ENCODE results near the gene PRRX1.
A peak's percentile ranks its signal among the peaks of the same experiment; 100 is the strongest.

Gene PRRX1

DNA sequence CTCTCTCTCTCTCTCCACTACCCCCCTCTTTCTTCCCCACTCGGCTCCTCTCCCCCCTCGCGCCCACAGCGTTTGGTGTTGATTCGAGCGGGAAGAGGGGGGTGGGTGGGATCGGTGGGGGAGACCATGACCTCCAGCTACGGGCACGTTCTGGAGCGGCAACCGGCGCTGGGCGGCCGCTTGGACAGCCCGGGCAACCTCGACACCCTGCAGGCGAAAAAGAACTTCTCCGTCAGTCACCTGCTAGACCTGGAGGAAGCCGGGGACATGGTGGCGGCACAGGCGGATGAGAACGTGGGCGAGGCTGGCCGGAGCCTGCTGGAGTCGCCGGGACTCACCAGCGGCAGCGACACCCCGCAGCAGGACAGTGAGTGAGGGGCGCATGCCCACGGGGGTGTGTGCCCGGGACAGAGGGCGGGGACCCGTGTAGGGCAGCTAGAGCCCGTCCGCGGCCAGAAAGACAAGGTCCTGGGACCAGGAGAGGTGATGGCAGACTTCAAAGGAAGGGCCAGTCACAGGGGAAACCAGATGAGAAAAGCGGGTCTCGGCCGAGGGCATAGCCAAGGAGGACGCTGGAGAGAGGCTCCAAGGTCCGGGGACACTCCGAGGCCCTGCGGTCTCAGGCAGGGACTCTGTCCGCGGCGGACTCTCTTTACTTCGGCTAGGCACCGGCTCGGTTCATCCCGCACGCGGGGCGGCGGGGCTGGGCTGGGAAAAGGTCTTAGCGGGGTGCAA lies at the start of gene PRRX1:
Gene PRRX1 (plus strand): TSS at position 39 of the 735 bp plus-strand sequence. CDS start 88 bp downstream, at position 127.
- peak; percentile 73 for DNase-seq (ENCODE audit: low spot score)

DNA sequence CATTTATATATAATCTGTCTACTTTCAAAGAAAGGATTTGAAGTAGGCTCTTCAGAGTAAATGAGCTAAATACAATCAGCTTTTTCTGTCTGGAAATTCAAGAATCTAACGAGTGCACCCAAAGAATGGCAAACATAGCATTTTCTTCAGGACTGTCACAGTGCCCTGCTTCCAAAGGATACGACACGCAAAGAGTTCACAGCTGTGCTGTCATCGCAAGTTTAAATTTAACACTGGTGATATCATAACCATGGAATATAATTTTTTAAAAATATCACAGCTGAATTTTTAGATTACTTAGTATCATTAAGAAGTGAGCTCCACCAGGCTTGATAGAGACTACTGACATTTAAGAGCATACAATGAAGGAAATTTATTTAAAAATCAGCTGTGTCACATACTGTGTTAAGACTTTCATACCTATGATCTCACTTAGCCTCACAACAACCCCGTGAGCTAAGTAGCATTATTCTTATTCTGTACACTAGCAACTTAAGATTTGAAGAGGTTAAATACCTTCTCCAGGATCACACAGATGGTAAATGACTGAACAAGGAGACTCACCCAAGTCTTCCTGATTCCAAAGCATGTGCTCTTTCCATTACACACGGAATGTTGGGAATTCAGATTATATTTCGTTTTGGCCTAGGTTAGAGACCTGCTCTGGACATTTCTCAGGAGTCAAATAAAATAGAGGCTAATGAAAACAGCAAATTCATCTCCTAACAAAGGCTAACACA lies 46.2 kb upstream of the PRRX1 start:
- no peak for DNase-seq (ENCODE audit: low spot score)

DNA sequence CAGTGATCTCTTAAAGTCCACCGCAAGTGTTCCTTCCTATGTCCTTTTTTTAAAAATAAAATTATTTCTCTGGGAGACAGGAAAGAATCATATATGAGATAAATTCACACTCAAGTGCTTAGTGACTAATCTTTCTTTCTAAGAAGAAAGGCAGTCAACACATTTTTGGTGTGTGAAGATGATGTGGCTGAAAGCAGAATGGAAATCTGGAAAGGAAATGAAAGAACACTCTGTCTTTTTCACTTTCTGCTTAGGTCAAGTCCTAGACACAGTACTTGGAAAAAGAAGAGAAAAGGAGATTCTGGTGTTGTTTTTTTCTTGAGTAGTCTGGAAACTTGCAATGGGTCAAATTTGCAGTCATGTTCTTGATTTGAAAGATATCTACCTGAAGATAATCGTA lies 45.5 kb upstream of the PRRX1 start:
- no peak for DNase-seq (ENCODE audit: low spot score)

DNA sequence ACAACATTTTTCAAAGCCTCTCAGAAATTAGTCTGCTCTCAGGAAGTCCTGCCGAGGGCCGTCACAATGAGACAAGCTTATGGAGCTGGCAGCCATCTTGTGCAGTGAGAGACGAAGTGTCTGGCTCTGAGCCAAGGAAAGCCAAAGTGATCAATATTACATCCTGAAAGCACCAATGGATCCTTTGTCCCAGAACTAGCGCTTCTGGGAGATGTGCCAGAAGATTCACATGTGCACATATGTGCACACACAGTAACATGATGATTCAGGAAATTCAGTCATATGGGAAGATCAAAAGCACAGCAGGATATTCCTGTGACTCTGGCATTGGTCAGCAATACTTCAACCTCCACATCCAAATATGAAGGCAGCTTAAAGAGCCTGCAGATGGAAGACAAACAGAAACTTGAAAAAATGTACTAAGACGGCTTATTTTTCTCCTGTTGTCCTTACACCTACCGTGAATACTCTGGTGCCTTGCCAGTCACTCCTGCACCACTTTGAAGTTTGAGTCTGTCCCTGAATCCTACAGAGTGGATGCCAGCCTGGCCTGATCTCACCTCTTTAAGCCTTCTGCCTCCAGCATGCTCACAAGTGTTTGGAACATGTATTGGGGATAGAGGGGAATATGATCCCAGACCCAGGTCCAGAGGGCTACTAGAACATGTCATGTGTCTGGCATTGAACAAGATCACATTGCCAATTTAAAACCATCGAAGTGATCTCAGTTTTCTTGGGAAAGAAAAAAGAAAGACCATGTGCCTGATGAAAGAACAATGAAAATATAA lies 44.5 kb upstream of the PRRX1 start:
- no peak for DNase-seq (ENCODE audit: low spot score)

DNA sequence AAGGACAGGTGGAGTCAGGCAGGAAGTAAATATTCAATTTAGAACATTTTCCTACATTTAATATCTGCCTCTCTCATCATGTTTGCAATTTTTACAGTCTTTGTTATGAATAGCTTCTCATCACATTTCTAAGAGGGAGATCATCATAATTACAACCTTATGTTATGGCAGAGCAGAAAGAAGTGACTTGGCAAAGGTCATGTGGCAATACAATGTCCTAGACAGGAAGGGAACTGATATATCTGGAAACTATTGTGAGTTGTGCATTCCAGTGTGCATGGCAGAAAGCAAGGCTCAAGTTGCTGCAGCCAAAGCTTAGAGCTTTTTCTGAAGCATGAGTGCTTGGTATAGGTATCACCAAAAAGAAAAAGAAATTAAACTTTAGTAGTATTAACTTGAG lies 43.8 kb upstream of the PRRX1 start:
- no peak for DNase-seq (ENCODE audit: low spot score)

DNA sequence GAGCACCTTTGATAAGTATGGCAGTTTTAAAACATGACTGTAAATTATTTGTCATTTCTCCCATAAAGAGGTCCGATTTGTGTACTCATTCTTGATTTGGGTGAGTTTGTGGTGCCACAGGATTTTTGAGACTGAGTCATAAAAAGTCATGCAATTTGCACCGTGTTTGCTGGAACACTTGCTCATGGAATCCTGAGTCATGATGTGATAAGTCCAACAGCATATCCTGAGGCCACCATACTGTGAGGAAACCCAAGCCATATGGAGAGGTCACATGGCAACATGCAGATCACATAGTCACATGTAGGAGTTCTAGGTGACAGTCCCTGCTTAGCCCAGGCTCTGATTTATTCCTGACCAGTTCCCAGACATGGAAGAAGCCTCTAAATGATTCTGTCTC lies 40.8 kb upstream of the PRRX1 start:
- DNase-seq (ENCODE audit: low spot score), result no peak

DNA sequence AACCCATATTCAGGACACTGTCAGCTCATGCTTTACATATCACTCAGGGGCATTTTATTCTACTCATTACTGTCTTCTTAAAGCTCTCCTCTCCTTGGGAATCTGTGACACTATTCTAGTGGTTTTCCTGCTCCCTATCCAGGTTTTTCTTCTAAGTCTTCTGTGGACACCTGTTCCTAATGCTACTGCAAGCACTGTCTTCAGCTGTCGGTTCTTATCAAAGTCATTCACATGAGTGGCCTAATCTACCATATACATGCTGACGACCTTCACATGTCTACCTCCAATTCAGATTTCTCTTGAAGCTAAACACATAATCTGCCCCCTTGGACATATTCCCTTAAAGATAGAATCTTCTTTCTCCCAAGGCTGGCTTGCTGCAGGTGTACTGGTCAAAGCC lies 39.8 kb upstream of the PRRX1 start:
- DNase-seq (ENCODE audit: low spot score), result no peak

DNA sequence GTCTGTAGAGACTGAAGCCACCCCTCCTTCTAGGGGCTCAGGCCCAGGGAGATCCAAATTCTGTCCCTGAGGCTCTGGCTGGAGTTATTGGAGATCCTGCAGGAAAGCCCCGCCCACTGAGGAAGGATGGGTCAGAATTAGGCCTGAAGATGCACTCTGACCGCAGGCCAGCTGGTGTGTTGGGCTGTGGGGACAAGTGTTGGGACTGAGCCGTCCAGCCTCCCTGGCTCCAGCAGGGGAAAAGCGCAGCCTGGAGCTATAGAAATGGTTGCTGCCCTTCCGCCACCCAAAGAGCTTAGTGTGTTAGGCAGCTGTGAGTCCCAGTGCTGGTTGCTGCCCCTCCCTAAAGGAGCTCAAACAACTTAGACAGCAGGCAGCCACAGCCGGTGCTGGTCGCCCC lies 33.0 kb upstream of the PRRX1 start:
- no peak for DNase-seq (ENCODE audit: low spot score)

DNA sequence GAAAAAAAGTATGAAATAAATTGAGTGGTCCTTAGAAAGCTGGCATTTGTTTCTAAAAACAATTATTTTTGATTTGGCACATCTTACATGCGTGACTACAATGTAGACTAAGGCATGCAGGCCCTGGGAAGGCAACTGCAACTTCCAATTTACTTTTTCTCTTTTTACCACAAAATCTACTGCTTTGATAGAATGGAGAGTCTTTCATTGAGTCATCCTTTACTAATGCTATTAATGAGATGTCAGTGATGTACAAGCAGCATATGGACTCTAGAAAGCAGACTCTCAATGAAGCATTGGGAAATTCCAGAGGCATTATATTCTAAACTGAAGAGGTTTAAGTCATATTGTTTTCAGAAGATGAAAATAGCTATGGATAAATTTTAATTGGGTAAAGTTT lies 29.6 kb upstream of the PRRX1 start:
- no peak for DNase-seq (ENCODE audit: low spot score)

DNA sequence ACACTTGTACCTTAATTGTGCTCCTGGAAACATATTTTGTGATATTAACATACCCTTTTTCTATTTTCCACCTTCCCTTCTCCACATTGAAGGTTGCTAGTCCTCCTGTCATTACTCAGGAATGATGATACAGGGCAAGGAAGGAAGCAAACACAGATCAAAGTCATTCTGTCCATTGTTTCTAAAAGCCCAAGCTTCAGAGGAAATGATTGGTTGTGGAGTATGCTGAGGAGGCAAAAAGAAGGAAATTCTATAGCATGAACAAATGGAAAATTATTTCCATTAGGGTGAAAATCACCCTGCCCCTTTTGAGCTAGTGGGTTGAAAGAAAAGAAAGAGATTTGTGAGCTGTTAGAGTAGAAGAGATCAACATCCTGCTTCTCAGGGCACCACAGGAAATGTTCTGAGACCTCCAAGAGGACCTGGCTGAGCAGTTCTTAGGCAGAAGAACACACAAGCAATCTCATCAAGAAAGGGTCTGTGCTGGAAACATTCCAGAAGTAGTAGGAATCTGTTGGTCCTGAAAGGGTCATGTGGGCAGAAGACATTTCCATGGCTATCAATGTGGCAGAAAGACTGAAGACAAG lies 29.0 kb upstream of the PRRX1 start:
- DNase-seq (ENCODE audit: low spot score), result no peak

DNA sequence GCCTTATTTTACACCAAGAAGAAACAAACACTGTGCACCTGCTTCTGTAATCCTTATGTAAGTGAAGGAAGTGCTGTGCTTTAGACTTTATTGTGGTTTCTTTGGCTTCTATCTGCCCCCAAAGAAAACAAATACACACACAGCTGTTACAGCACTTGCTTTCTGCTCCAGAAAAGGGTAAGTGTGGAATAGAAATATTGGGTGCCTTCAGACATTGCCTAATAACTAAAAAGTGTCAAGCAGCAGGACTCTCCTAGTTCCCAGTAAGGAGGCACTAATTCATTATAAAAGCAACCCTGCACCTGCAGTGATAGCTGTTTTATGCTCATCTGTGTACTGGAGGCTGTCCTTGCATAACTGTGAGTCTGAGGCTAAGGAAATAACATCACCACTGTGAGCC lies 23.4 kb upstream of the PRRX1 start:
- no peak for DNase-seq (ENCODE audit: low spot score)

DNA sequence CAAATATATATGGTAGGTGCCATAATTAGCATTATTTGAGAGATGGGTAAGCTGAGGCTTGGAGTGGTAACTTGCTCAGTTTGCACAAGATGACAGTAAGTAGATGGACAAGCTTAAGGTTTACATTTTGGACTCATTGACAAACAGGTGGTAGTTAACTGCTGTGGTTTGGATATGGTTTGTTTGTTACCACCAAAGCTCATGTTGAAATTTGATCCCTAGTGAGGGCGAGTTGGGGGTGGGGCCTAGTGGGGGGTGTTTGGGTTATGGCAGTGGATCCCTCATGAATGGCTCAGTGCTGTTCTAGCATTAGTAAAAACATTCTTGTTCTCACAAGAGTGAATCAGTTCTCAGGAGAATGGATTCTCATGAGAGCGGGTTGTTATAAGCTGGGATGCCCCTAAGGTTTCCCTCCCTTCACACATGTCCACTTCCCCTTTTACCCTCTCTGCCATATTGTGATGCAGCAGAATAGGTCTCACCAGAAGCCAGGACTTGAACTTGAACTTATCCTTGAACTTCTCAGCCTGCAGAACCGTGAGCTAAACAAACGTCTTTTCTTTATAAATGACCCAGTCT lies 6.6 kb upstream of the PRRX1 start:
- DNase-seq (ENCODE audit: low spot score), result no peak

DNA sequence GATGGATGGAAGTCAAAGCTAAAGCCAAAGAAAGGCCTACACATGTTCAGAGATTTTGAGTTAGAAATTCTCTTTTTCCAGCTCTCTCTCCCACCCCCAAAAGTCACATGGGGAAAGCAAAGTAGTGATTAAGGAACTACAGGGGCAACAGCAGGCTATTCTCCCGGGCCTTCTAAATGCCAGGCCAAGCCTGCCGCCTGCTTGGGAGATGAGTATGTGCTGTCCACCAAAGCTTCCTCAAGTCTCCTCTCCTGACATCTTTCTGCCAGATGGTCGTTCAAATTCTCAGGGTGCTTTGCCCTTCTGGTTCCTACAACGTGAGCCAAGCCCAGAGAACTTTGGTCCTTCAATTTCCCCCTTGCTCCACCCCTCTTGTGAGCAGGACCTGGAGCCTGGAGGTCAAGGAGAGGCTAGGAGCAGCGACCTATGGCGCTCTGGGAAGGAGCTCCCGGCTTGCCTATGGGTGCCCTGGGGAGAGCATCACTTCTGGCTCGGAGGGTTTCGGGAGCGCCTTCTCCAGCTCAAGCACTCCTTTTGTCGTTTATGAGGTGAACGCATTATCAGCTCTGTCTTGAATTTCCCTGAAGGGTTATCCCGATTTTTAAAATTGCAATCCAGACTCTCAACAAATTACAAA lies 4.4 kb upstream of the PRRX1 start:
- no peak for DNase-seq (ENCODE audit: low spot score)

DNA sequence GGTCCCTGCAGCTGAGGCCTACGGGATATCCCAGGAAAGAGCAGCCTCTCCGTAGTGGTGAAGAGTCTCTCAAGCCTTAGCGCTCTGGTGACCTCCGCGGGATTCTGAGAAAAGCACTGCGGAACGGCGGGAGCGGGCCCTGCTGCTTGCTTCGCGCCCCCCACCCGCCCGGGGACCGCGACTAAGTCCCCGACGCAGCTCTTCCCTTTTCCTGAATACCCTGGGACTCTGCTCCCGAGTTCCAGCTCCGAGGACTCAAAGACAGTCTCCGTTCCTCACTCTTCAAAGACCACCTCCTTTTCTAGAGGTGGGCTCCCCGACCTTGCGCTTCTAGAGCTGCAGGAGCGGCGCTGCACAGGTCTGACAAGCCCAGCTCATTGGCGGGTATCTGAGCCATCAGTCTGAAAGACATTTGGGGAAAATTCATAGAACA lies 3.6 kb upstream of the PRRX1 start:
- no peak for DNase-seq (ENCODE audit: low spot score)

DNA sequence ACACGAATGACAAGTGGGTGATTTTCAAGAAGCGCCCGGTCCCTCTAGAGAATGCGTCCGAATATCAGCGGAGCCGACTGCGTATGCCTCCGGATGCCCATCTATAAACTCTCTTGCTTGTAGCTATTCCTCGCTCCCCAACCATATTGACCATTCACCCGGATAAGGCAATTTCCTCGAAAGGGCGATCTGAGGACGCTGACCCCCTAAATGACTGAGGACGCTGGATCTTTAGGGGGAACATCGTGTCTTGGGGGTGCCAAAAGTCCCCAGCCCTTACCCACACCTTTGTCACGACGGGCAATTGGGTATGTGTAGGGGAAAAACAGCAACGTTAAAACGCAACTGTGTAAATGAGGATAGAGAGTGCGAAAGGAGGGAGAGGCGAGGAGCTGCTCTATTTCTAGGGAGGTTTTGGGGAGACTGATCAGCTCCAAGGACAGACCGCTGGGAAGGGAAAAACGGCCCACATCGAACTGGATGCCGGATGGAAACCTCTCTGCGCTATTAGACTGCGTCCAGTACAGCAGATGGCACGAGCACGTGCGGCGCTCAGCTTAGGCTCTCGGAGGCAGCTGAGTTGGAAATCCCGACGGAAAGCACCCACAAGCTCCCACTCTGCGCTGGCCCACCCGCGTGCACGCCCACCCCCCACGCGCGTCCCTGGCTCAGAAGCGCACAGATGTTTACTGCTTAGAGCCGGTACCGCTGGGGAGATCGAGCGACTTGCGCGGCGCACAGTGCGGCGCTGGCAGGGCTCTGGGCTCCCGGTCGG lies 2.9 kb upstream of the PRRX1 start:
- peak; percentile 80 for DNase-seq (ENCODE audit: low spot score)

DNA sequence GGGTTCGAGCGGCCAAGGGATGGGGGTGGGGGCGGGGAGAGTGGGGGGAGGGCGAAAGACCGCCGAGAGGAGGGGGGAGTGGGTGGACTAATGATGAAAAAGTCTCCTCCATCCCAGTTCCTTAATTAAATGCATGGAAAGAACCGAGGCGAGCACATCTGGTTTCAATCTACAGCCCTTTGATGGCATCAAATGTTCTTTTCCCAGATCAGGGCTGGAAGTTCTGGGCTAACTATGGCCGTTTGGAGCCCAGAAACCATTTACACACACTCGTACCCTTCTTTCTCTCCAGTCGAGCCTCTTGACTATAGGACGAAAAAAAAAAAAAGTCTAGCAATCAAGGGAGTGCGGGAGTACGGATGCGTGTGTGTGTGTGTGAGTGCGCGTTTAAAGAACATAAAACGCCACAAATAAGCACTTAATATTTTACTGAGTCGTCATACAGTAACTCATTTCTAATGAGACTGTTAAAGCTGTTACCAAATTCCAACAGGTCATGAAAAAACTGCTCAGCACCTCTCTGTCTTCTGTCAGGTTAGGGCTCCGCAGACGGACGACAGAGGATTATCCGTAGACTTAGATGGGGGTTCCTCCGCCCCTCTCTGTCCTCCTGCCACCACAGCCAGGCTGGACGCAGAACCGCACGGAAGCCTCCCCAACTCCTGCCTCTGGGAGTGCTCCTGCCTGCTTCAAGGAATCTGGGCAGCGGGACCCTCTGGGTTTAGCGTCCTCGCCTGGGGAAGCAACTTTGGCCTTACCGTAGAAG lies 2.1 kb upstream of the PRRX1 start:
- DNase-seq (ENCODE audit: low spot score), result peak; percentile 79

DNA sequence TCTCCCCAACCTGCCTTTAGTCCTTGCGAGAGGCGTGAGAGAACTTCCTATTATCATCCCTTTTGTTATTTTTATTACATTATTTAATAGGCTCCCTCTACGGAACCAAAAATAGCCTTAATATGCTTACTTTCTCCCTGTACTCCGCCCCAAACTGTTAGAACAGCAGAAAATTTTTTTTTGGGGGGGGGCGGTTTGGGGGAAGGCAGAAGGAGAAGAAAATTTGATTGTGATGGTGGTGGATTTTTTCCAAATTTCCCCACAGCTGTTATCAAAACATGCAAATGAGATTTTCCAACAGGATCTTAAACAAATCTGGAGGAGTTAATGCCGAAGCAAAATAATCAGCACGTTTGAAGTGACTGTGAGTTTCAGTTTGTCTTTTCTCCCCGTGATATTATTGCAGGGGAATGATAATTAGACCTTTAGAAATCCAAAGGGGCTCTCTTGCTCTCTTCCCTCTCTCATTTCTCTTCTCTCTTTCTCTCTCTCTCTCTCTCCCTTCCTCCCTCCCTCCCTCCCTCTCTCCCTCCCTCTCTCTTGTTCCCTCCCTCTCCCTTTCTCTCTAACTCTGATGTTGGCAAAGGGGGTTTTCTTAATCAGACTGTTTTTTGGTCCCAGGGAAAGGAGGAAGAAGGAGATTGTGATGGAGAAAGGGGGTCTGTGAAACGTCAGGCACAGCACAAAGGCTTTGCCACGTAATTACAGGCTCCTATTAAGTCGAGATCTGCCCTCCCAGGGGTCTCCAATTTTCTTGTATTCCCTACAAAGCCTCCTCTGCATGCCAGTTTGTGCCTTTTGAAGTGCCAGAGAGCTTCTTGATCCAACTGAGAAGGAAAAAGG lies 1.1 kb upstream of the PRRX1 start:
- peak; percentile 72 for DNase-seq (ENCODE audit: low spot score)

DNA sequence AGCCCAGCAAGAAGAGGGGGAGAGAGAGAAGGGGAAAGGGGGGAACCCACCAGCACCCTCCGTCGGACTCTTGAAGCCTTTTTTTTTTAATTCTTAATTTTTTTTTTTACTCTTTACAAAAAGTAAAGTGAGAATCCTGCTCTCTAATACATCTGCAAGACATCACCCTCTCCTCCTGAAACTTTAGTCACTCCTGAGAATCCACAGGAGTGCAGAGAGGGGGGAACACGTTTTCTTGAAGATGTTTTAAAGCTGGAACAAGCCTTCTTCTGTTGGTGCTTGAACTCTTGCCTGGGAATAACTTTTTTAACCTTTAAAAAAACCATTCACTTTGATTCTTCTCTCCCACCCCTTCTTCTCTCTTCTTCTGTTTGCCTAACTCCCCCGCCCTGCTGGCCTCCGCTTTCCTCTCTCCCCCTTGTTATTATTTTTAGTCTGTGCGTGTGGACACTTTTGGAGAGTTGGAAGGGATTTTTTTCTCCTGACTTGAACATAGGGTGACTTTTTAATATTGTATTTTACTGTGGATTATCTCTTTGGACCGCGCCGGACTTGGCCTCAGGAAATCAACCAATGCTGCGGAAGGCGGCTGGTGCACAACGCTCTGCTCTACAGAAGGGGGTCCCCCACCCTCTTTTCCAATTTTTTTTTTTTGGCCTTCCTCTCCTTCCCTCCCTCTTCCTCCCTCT lies 383 bp upstream of the PRRX1 start:
- DNase-seq (ENCODE audit: low spot score), result peak; percentile 72

Measured in left forelimb (tissue), 1 donor.